Activated CD8-positive, alpha-beta memory T cell treated with anti-CD3 and anti-CD28 coated beads, Interleukin-2, amount 50 U/mL, for 48 hours (primary cell): ENCODE measurements around the gene RWDD4.
A peak's percentile ranks its signal among the peaks of the same experiment; 100 is the strongest.

Source experiments
- DNase-seq: peaks from one replicate; pipeline ENCODE4 v3.0.0-alpha.2; 2020

Gene RWDD4

GRCh38 chr4:183659029-183659871 lies at the start of gene RWDD4, which contains the start of gene TRAPPC11:
TSS of gene RWDD4 (minus strand) at chr4:183659185. CDS start at chr4:183658952, 233 bp downstream.
TSS of gene TRAPPC11 (plus strand) at chr4:183659293. CDS start at chr4:183663868, 4,575 bp downstream.
- DNase-seq, result peak; percentile 93

- no peak for DNase-seq
These were observed 43.5 kb upstream of the RWDD4 start for GRCh38 chr4:183702492-183702891.

- DNase-seq, result no peak
These were observed 41.4 kb upstream of the RWDD4 start for GRCh38 chr4:183700407-183700806.

GRCh38 chr4:183698909-183699308 lies 39.9 kb upstream of the RWDD4 start:
- DNase-seq, result no peak

- DNase-seq, result no peak
These were observed 32.9 kb upstream of the RWDD4 start for GRCh38 chr4:183691897-183692296.

- DNase-seq, result no peak
These were observed 32.0 kb upstream of the RWDD4 start for GRCh38 chr4:183691006-183691405.

GRCh38 chr4:183688216-183688615 lies 29.2 kb upstream of the RWDD4 start:
- DNase-seq, result no peak

- no peak for DNase-seq
These were observed 27.5 kb upstream of the RWDD4 start for GRCh38 chr4:183686461-183686860.

- DNase-seq, result no peak
These were observed 22.1 kb upstream of the RWDD4 start for GRCh38 chr4:183681119-183681518.

- no peak for DNase-seq
These were observed 16.6 kb upstream of the RWDD4 start for GRCh38 chr4:183675625-183676024.

GRCh38 chr4:183674153-183674552 lies 15.2 kb upstream of the RWDD4 start:
- DNase-seq, result no peak

- DNase-seq, result no peak
These were observed 12.1 kb upstream of the RWDD4 start for GRCh38 chr4:183670960-183671555.

- DNase-seq, result no peak
These were observed 11.3 kb upstream of the RWDD4 start for GRCh38 chr4:183670251-183670650.

GRCh38 chr4:183666088-183666487 lies 7.1 kb upstream of the RWDD4 start:
- DNase-seq, result no peak

- DNase-seq, result no peak
These were observed 872 bp upstream of the RWDD4 start for GRCh38 chr4:183659872-183660242.

- peak; percentile 71 for DNase-seq
These were observed 490 bp downstream of the RWDD4 start for GRCh38 chr4:183658362-183659028.

GRCh38 chr4:183657564-183657963 lies 1.4 kb downstream of the RWDD4 start:
- no peak for DNase-seq

- DNase-seq, result no peak
These were observed 13.7 kb downstream of the RWDD4 start for GRCh38 chr4:183645326-183645725.

GRCh38 chr4:183639291-183639690 lies 19.7 kb downstream of the RWDD4 start:
- DNase-seq, result no peak

GRCh38 chr4:183638436-183638835 lies 20.5 kb downstream of the RWDD4 start:
- DNase-seq, result no peak

- no peak for DNase-seq
These were observed 21.5 kb downstream of the RWDD4 start for GRCh38 chr4:183637461-183637860.

- DNase-seq, result no peak
These were observed 22.1 kb downstream of the RWDD4 start for GRCh38 chr4:183636923-183637322.

GRCh38 chr4:183636503-183636902 lies 22.5 kb downstream of the RWDD4 start:
- no peak for DNase-seq

GRCh38 chr4:183635741-183636140 lies 23.2 kb downstream of the RWDD4 start:
- no peak for DNase-seq
